HG03108 (cell line): ENCODE measurements around the gene SYTL5.

ENCODE experiments used
- ATAC-seq: cut with Tn5 transposase; IDR thresholded peaks from one replicate; pipeline ENCODE4 v1.9.1; 2021; ENCODE audit warnings: moderate library complexity; ENCODE audit not compliant: unreplicated experiment

The SYTL5 gene

DNA sequence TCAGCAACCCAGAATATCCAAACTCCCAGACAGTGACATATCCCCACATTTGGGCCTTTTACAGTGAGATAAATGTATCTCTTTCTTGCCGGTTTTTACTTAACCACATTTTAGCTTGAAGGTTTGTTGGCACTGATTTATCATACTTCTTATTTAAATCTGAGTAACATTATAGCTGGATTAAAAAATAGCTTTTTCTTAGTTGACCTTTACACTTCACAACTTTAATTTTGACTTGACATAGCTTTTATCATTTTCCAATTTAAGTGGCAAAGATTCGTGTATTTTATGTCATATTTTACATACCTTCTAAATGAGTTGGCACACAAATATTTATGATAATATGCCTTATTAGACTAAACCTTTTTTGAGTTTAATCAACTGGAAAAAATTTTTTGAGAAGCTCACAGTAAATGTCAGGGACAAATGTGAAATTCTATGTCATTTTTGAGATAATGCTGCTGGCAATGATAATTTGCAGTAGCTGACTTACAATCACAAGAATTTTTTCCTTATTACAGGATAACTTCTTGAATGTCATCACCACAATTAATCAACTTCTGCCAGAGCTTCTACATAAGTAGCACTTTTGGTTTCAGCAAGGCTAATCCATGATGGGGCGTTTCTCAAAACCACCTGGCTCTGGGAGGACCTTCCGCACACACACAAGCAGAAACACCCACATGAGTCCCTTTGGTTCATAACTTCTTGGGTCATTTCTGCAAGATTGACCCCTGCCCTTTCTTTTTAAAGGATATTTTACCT lies 80.3 kb downstream of the SYTL5 start:
- no peak for ATAC-seq

DNA sequence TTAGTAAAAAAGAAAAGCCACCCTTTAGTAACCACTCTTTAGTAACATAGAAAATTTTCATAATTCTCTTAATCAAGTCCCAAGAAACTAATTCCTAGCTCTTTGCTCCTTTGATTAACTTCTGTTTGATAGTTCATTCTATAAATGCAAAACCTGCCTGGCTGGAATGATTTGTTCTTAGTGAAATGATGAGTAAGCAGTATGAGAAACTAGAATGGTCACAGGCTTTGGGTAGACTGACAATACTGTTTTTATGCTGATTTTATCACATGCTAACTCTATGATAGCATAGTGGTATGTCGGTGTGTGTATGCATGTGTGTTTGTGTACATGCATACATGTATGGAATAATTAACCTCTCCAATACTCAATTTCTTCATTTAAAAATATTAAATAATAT lies 81.2 kb downstream of the SYTL5 start:
- no peak for ATAC-seq

GRCh38 chrX:38089173-38089982 lies 83.0 kb downstream of the SYTL5 start:
- no peak for ATAC-seq

DNA sequence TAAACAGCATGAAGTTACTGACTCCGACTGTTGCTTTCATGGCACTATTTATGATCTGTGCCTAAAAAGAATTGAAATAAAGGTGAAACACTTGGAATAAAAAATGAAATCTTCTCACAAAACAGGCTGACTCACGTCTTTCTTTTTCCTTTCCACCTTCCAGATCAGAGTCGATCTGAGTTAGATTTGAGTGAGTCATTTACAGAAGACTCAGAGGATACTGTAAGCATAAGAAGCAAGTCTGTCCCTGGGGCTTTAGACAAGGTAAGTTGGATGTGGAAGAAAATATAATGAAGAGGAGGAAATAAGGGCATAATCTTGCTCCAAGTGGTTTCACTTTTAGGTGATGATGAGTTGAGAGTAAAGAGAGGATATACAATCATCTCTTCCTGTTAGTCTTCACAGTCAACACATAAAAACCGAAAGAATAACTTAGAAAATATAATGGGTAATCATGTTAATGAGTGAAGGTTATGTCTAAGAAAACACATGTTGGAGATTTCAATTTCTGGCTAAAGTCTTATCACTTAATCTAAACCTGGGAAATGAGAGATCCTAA lies 89.7 kb downstream of the SYTL5 start:
- no peak for ATAC-seq

DNA sequence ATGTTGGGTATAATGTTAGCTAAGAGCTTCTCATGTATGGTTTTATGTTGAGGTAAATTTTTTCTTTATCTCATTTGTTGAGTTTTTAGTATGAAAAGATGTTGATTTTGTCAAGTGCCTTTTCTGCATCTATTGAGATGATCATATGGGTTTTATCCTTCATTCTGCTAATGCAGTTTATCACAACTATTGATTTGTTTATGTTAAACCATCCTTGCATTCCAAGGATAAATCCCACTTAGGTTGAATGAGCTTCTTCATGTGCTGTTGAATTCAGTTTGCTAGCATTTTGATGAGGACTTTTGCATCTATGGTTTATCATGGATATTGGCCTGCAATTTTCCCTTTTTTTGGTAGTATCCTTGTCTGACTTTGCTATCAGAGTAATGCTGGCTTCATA lies 93.3 kb downstream of the SYTL5 start:
- ATAC-seq = no peak

GRCh38 chrX:38102240-38102639 lies 95.9 kb downstream of the SYTL5 start:
- ATAC-seq = no peak

DNA sequence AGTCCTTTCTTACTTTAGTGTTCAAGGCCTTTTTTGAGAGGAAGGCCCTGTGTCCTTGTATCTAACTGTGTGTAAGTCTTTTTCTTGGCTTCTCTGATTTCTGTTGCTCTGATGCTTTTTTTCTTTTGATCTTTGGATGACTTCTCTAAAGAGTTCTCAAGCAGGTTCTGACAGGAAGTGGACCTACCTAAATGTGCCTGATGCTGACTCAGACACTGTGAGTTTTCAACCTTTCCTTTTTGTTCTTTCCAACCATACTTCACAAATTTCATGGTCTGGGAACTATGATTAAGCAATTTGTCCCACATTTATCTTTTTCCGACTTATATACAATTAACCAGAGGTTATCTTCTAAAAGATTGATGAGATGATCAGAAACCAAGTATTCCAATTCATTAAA lies 96.5 kb downstream of the SYTL5 start:
- no peak for ATAC-seq

- ATAC-seq = peak; percentile 91
These were observed 97.8 kb downstream of the SYTL5 start for GRCh38 chrX:38103857-38104812.

DNA sequence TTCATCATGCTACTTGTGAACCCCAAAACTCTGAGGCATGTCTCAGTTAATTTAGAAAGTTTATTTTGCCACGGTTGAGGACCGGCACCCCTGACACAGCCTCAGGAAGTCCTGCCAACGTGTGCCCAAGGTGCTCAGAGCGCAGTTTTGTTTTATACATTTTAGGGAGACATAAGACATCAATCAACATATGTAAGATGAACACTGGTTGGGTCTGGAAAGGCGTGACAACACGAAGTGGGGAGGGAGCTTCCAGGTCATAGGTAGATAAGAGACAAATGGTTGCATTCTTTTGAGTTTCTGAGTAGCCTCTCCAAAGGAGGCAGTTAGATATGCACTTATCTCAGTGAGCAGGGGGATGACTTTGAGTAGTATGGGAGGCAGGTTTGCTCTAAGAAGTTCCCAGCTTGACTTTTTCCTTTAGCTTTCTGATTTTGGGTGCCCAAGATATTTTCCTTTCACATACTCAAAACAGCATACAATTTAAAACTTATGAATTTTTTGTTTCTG lies 98.9 kb downstream of the SYTL5 start:
- ATAC-seq = no peak

GRCh38 chrX:38106991-38107655 lies 100.8 kb downstream of the SYTL5 start:
- ATAC-seq = no peak

DNA sequence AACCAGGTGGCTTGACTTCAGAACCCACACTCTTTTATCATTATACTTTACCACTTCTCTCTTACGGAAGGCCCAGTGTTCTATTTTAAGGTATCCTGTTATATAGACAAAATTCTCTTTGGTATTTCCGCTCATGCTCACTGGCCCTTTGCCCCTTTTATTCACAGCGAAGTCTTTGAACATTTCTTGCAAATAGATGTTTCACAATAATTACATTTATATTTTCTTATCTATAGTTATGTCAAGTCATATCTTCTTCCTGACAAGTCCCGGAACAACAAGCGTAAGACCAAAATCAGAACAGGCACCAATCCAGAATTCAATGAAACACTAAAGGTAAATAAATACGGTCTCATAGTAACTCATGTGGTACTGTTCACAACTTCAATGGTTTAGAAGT lies 102.0 kb downstream of the SYTL5 start:
- ATAC-seq = no peak

DNA sequence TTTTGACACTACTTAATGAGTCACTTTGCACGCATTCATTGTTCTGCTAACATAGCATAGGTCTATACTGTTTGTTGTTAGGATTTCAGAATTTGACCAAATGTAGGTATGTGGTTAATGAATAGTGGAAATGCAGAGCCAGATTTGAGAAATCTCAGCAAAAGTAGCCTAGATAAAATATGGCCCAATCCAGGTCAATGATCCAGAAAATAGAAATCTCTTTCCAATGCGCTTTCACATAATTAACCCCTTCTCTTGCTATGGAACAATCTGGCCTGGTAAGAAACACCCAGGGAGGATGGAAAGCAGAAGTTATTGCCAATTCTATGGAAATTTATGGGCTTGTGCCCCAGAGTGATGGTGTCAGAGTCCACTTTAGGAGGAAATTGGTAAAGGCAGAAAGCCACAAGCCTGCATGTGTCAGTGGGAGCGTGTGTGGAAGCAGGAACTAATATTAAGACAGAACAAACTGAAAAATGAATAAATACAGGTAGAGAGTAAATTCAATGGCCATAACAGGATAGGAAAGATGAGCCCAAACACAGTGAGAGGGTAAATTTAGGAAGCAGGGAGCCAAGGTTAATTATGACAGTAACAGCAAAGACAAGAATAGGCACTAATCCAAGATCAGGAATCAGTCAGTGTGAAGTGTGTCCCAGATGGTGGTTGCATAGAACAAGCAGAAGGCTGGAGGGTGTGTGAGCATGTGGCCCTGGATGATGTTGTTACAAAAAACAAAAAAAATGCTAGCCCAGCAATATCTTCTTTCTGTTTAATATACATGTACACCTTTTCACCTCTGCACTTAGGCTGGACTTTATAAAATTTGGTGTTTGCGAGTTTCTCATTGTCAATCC lies 102.9 kb downstream of the SYTL5 start:
- ATAC-seq = no peak

DNA sequence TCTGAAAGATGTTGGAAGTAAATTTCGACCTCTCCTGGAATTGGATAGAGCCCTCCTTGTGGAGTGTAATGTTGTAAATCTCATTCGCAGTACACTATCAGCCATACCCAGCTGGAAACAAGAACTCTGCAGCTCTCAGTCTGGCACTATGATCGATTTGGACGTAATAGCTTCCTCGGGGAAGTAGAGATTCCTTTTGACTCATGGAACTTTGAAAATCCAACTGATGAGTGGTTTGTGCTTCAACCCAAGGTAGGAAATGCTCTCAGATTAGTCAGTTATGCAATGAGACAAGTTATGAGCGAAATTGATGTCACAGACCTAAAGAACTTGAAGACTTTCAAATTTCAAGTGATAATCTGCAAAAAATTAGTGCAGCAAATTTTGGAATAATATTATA lies 103.9 kb downstream of the SYTL5 start:
- ATAC-seq = no peak

DNA sequence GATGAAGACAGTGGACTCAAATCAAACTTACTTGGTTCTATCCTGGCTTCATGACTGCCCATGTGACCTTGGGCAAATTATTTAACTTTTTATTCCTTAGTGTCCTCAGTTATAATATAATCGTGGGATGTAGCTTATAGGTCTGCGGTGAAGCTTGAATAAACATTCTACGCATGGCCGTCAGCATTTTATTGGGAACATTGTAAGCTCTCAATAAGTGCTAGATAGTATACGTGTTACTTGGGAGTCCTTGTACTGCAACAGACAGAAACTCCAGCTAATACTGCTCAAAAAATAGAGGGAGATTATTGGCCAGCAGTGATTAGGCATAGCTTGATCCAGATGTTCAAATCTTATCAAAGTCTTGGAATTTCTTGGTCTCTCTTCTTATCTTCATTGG lies 104.8 kb downstream of the SYTL5 start:
- no peak for ATAC-seq

DNA sequence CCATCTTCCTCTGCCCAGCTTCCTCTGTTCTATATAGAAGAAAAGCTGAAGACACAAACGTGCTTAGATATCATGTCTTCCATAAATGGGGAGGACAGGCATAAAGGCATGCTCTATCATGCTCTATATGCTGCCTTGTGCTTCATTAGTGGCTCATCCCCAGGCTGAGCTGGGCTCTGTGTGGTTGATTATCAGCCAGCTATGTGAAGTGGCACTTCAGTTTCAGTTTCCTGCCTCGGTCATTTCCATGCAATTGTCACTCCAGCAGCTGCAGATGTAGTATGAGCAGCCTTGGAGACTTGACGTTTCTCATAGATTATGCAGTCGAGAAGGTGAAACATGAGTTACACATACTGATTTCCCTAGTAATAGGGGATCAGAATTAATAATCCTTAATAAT lies 106.2 kb downstream of the SYTL5 start:
- ATAC-seq = peak; percentile 58

DNA sequence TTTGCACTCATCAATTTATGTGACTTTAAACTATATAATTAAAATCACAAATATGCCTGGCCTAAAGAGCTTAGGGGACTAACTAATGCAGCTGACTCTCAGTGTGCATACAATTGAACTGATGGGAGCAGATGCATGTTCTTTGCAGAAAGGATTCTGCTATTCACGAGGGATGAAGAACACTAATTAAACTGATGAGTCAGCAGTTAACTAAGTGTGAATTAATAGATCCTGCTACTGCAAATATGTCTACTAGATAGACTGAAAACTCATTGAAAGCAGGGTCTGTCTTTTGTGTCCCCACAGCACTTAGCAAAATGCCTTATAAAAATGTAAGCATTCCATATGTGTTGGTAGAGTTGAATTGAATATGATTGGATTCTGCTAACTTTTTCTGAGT lies 110.4 kb downstream of the SYTL5 start:
- no peak for ATAC-seq

GRCh38 chrX:38117485-38117884 lies 111.1 kb downstream of the SYTL5 start:
- ATAC-seq = no peak

- ATAC-seq = no peak
These were observed 117.6 kb downstream of the SYTL5 start for GRCh38 chrX:38124000-38124399.

- ATAC-seq = no peak
These were observed 119.8 kb downstream of the SYTL5 start for GRCh38 chrX:38126179-38126578.
